Nephron progenitor cell (in vitro differentiated cells): Measurements from ENCODE around the gene KCNK15.
A peak's percentile ranks its signal among the peaks of the same experiment; 100 is the strongest.
"Not testable (repeated sequence)": the region's sequence is repeated elsewhere in the genome, so short reads cannot be mapped to it uniquely, and the experiment has no call there.

Experiments
- DNase-seq: peaks from one replicate; pipeline ENCODE4 v3.0.0; 2021
- H3K27ac Mint-ChIP-seq: 2 replicates; pipeline ENCODE4 v1.8.0; 2021; ENCODE audit warnings: mild to moderate bottlenecking, moderate library complexity, mixed read lengths
- H3K27me3 Mint-ChIP-seq: 2 replicates; pipeline ENCODE4 v1.8.0; 2021; ENCODE audit warnings: mild to moderate bottlenecking, low read depth, mixed read lengths; ENCODE audit not compliant: poor library complexity
- H3K36me3 Mint-ChIP-seq: 2 replicates; pipeline ENCODE4 v1.8.0; 2021; ENCODE audit warnings: low read depth, mixed read lengths
- H3K4me1 Mint-ChIP-seq: 2 replicates; pipeline ENCODE4 v1.8.0; 2021; ENCODE audit warnings: mixed read lengths
- H3K4me3 Mint-ChIP-seq: 2 replicates; pipeline ENCODE4 v1.8.0; 2021; ENCODE audit warnings: mild to moderate bottlenecking, moderate library complexity, mixed read lengths
- H3K9me3 Mint-ChIP-seq: 2 replicates; pipeline ENCODE4 v1.8.0; 2021; ENCODE audit warnings: mild to moderate bottlenecking, moderate library complexity, mixed read lengths
- CTCF ChIP-seq: fragments of 200-600 bp; sonication (generic); IDR thresholded peaks from 2 replicates; pipeline ENCODE4 v1.5.0; 2021; ENCODE audit warnings: antibody characterized with exemption

KCNK15 gene

GRCh38 chr20:44745598-44746366 lies at the start of gene KCNK15:
Gene KCNK15 (plus strand): TSS chr20:44745865. CDS start chr20:44745911, 46 bp downstream.
- H3K27me3 Mint-ChIP-seq: peaks cover 64% of the 10 kb centered on the region
- H3K4me3 Mint-ChIP-seq: peak within 1 kb of the TSS; percentile 80
- no peaks in the 10 kb centered on the region for H3K9me3 Mint-ChIP-seq
- H3K4me1 Mint-ChIP-seq: peaks cover 29% of the 10 kb centered on the region
- H3K27ac Mint-ChIP-seq: no peak within 1 kb of the TSS
- DNase-seq: peak; percentile 62
- no peaks in the 10 kb centered on the region for H3K36me3 Mint-ChIP-seq
- no peak for TF ChIP-seq CTCF

- Mint-ChIP-seq H3K36me3 (no peaks in the 10 kb centered on the region), H3K27ac (no peak overlapping the region), H3K9me3 (peaks cover under 1% of the 10 kb centered on the region), H3K4me1 (peaks cover 9% of the 10 kb centered on the region), H3K27me3 (peaks cover 13% of the 10 kb centered on the region), H3K4me3 (no peak overlapping the region)
- no peak for DNase-seq
- TF ChIP-seq CTCF: no peak
These were observed 49.4 kb upstream of the KCNK15 start for GRCh38 chr20:44696315-44696714.

DNA sequence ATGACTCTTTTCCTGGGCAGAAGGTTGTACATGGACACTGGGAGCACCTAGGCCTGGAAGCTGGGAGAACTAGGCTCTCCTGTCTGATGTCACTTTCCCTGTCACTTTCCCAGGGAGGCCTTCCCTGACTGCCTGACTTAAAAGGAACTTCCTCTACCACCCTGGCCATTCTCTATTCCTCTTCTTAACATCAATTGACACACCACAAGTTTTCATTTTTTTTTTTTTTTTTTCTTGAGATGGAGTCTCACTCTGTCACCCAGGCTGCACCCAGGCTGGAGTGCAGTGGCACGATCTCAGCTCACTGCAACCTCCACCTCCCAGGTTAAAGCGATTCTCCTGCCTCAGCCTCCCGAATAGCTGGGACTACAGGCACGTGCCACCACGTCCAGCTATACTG lies 48.6 kb upstream of the KCNK15 start:
- peaks cover 16% of the 10 kb centered on the region for H3K4me1 Mint-ChIP-seq
- not testable (repeated sequence) for H3K27ac Mint-ChIP-seq

DNA sequence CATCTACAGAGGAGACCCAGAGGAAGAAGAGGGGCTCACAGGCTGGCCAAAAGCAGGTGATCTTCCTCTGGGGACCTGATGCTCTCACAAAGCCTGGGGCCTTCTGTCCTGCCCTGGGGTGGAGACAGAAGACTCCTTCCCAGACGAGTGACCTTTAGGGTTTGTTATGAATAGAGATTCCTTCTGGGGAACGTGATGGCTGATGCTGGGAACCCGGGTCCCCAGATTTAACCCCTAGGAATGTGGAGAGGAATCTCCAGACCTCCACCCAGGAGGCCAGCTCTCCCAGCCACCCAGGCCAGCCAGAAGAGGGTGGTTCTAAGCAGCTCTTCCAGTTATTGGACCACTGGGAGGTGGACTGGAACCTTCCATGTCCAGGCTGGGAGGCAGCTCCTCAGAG lies 47.3 kb upstream of the KCNK15 start:
- H3K27ac Mint-ChIP-seq: no peak overlapping the region
- no peak overlapping the region for H3K4me3 Mint-ChIP-seq
- H3K27me3 Mint-ChIP-seq: peaks cover 11% of the 10 kb centered on the region
- peaks cover 24% of the 10 kb centered on the region for H3K4me1 Mint-ChIP-seq
- no peaks in the 10 kb centered on the region for H3K36me3 Mint-ChIP-seq
- H3K9me3 Mint-ChIP-seq: no peaks in the 10 kb centered on the region
- no peak for TF ChIP-seq CTCF
- no peak for DNase-seq

More for the DNA sequence above, 48.6 kb upstream of the KCNK15 start:
- not testable (repeated sequence) for H3K36me3 Mint-ChIP-seq, DNase-seq, H3K4me3 Mint-ChIP-seq, H3K9me3 Mint-ChIP-seq
- peaks cover 13% of the 10 kb centered on the region for H3K27me3 Mint-ChIP-seq

DNA sequence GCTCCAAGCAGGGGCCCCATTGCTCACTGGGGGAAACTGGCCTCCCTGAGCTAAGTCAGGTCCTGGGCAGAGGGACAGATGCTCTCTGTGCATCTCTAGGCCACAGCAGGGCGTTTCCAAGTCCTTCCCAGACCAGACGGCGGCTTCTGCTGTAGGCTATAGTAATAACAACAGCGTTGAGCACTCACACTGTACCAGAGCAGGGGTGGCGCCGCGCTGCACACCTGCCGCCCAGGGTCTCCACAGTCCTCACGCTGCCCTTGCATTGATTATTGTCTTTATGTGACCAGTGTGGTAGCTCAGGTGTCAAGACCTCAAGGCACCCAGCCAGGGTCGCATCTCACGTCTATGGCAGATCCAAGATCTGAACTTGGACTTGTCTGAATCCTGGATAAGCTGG lies 45.4 kb upstream of the KCNK15 start:
- Mint-ChIP-seq H3K36me3 (no peaks in the 10 kb centered on the region), H3K9me3 (no peaks in the 10 kb centered on the region), H3K4me3 (no peak overlapping the region), H3K4me1 (peaks cover 30% of the 10 kb centered on the region), H3K27ac (no peak overlapping the region), H3K27me3 (peaks cover 9% of the 10 kb centered on the region)
- TF ChIP-seq CTCF: no peak
- no peak for DNase-seq

- DNase-seq: peak; percentile 33
- H3K27ac Mint-ChIP-seq: no peak overlapping the region
- peaks cover 33% of the 10 kb centered on the region for H3K4me1 Mint-ChIP-seq
- TF ChIP-seq CTCF: no peak
- H3K36me3 Mint-ChIP-seq: no peaks in the 10 kb centered on the region
- no peaks in the 10 kb centered on the region for H3K9me3 Mint-ChIP-seq
- H3K27me3 Mint-ChIP-seq: peaks cover 7% of the 10 kb centered on the region
- no peak overlapping the region for H3K4me3 Mint-ChIP-seq
These were observed 44.4 kb upstream of the KCNK15 start for GRCh38 chr20:44701118-44701857.
